Cortex of kidney (tissue), 1 donor: ENCODE data around the gene TMEM61.

Experiments used
- DNase-seq: peaks from one replicate; lab custom pipeline; 2025; lab: John Stamatoyannopoulos, UW

Gene TMEM61

GRCh38 chr1:54985556-54985955 is 5.1 kb downstream of the TMEM61 start:
- DNase-seq = no peak

GRCh38 chr1:54986025-54986424 is 5.6 kb downstream of the TMEM61 start:
- no peak for DNase-seq

DNA sequence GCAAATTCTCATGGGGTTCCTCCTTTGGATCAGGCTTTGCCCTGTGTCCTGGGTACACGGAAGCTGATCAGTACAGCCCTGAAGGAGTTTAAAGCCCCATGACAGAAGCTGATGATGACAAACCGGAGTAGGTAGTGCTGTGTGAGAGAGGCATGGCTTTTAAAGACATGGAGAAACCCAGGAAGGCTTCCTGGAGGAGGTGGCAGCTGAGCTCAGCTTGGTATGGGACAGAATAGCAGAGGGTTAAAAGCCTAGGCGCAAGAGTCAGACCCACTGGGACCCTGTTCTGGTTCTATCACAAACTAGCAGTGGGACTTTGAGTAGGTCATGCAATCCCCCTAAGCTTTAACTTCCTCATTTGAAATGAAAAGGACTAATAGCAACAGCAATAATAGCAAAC is 6.1 kb downstream of the TMEM61 start:
- no peak for DNase-seq

GRCh38 chr1:54987427-54987826 is 7.0 kb downstream of the TMEM61 start:
- no peak for DNase-seq

GRCh38 chr1:54987919-54988705 is 7.7 kb downstream of the TMEM61 start:
- DNase-seq = no peak

DNA sequence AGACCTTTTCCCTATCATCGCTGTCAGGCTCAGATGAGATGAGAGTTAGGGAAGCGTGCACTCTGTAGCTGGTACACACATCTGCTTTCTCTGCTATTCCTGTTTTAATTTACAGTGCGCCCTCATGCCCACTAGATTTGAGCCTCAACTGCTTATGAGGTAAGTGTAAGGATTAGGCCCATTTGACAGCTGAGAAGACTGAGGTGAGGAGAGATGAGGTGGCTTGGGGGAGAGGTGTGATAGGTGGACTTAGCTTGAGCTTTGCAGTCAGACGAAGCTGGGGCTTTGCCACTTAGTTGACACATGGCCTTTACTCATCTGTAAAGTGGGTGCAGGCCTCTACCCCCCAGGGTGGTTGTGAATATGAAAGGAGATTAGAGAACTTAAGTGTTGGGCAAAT is 8.5 kb downstream of the TMEM61 start:
- no peak for DNase-seq

DNA sequence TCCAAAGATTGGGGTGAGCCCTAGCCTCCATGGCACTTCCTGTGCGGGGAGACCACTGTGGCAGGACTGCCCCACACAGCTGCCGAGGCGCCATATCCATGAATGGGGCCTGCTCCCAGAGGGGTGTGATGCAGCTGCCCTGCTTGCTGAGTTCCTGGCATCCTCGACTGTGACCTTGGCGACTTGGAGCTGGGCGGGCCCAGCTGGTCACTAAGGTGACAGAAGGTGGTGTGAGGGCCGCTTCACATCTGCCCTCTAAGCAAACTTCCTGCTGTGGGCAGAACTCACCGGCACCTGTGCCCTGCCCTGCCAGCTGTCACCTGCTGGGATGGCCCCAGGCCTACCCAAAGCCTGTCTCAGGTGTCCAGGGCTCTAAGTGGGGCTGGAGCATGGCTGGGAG is 9.0 kb downstream of the TMEM61 start:
- DNase-seq = no peak

GRCh38 chr1:54989968-54990810 is 9.8 kb downstream of the TMEM61 start:
- no peak for DNase-seq

- no peak for DNase-seq
Observed at GRCh38 chr1:54990916-54991315, 10.5 kb downstream of the TMEM61 start.

GRCh38 chr1:54991939-54992338 is 11.5 kb downstream of the TMEM61 start:
- DNase-seq = no peak

GRCh38 chr1:54993140-54993539 is 12.7 kb downstream of the TMEM61 start:
- no peak for DNase-seq

- no peak for DNase-seq
Observed at GRCh38 chr1:54994355-54994990, 14.0 kb downstream of the TMEM61 start.

GRCh38 chr1:54995013-54995760 is 14.8 kb downstream of the TMEM61 start:
- no peak for DNase-seq

- no peak for DNase-seq
Observed at GRCh38 chr1:54995835-54996234, 15.4 kb downstream of the TMEM61 start.

- DNase-seq = no peak
Observed at GRCh38 chr1:54996359-54996868, 16.0 kb downstream of the TMEM61 start.

DNA sequence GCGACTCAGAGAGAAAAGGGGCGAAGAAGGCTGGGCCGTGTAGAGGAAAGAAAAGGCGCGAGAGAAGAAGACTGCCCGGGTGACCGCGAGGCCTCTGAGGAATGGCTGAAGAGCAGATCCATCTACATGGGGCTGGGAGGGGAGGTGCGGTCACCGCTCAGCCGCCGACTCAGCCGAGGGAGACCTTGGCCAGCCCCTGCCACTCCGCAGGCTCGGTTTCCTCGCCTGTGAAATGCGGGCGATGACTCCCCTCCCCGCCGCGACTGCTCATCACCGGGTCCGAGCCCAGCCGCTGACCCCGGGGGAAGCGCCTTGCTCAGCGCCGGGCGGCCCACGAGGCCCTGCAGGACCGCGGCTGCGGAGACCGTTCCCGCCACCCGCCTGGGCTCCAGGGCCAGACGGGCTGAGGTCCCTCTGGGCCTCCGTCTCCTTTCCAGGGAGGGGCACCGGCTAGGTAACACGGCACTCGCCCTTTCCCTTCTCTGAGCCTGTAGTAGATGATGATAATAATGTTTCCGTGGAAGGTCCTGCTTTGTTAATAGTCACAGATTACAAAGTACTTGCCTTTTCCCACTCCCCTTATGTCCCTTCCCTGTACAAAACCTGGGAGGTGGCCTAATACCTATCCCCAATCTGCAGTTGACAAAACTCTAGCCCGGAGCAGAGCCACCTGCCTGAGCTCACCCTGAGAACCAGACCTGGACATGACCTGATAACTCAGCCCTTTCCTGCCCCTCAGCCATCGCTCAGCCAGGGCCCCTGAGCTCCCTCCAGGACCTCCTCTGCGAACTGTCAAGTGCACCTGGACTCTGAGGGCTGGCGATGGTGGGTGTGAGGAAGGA is 16.7 kb downstream of the TMEM61 start:
- no peak for DNase-seq

DNA sequence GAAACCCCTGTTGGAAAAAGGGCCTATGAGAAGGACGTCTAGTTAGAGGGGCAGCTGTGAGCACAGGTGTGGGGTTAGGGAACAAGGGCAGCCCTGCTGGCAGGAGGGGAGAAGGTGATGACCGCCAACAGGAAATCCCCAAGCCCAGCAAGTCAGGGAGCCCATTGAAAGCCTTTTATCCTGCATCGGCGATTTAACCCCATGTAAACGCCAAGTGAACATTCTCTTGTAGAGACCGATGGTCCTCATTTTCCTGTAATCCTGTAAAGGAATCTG is 17.2 kb downstream of the TMEM61 start:
- DNase-seq = no peak

- DNase-seq = no peak
Observed at GRCh38 chr1:54998100-54998499, 17.7 kb downstream of the TMEM61 start.

GRCh38 chr1:54998677-54999076 is 18.2 kb downstream of the TMEM61 start, which contains the start of gene BSND:
TSS of gene BSND (plus strand) at chr1:54998933. CDS start at chr1:54999187, 254 bp downstream.
- no peak for DNase-seq

DNA sequence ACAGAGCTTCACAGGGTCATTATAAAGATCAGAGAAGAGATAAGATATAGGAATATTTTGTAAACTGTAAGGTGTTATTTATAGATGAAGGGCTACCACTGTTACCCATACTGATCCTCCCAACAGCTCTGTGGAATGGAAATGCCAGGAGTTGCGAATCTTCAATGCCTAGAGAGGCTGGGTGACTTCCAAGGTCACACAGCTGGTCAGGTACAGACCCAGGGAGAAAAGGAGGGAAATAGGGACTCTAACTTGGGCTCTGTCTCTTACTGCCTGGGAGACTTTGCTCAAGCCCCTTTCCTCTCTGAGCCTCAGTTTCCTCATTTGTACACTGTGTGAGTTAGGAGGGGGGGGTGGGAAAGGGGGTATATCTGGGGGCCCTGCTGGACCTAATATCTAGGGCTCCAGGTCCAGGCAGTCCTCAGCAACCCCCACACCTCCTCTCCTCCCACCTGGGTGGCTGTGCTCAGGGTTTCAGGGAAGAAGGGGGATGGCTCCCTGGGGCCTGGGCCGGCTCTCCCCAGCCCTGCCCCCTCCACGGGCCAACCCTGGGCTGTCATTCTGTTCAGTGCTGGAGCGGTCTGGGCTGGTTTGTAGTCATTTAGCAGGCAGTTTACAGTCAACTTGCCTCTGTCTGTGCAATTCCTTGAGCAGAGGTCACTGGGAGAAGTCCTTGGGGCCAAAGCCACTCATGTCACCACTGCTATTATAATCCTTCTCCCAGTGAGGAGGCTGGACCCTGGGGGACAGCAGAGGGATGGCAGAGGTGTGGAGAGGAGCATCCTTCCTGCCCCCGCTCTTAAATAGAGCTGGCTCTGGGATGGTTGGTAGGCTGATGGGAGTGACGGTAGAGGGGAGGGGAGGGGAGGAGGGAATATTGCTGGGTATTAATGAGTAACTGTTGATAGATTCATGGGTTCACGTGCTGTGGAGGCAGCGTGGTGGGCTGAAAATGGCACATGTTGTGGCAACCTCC is 20.0 kb downstream of the TMEM61 start:
- DNase-seq = no peak
